ENCODE measurements around the gene KAZN.

Gene KAZN

GRCh38 chr1:15113146-15113545 is 514.7 kb downstream of the KAZN start (continued):
- TF ChIP-seq ZNF211 (tag by site-specific recombination; IDR thresholded peaks at IDR 0.05; ENCODE audit: low read depth) (no peak), ZNF223 (tag by site-specific recombination; IDR thresholded peaks at IDR 0.05) (no peak), ZNF514 (tag by site-specific recombination; IDR thresholded peaks at IDR 0.05) (no peak), SCRT2 (tag by site-specific recombination; IDR thresholded peaks at IDR 0.05) (no peak), YY2 (tag by site-specific recombination; IDR thresholded peaks at IDR 0.05) (no peak), ZNF777 (tag by site-specific recombination; IDR thresholded peaks at IDR 0.05; ENCODE audit: borderline replicate concordance) (no peak), ZNF660 (tag by site-specific recombination; IDR thresholded peaks at IDR 0.05) (no peak), ZNF501 (tag by site-specific recombination; IDR thresholded peaks at IDR 0.05) (no peak), ZNF341 (tag by site-specific recombination; IDR thresholded peaks at IDR 0.05; ENCODE audit: low read depth) (no peak), ZNF596 (tag by site-specific recombination; IDR thresholded peaks at IDR 0.05) (no peak), BCL6B (tag by site-specific recombination; IDR thresholded peaks at IDR 0.05) (no peak)
- TF ChIP-seq, protein P1, sequence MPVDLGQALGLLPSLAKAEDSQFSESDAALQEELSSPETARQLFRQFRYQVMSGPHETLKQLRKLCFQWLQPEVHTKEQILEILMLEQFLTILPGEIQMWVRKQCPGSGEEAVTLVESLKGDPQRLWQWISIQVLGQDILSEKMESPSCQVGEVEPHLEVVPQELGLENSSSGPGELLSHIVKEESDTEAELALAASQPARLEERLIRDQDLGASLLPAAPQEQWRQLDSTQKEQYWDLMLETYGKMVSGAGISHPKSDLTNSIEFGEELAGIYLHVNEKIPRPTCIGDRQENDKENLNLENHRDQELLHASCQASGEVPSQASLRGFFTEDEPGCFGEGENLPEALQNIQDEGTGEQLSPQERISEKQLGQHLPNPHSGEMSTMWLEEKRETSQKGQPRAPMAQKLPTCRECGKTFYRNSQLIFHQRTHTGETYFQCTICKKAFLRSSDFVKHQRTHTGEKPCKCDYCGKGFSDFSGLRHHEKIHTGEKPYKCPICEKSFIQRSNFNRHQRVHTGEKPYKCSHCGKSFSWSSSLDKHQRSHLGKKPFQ (tag by site-specific recombination; IDR thresholded peaks at IDR 0.05): no peak

DNA sequence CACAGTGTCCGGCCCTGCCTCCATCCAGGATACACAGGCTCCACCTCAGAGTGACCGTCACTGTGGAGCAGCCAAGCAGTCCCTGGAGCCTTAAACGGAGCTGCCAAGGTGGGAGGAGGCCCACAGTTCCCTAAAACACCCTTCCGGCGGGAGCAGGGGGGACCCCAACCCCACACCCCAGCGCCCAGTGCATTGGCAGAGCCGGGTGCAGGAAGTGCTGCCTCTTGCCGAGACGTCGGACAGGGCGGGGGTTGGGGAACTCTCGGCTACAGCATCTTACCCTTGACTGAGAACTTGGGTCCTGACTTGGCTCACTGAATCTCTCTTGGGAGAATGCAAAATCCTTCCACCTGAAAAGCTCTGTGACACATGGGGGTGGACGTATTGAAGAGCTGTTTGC is 516.4 kb downstream of the KAZN start:
- Histone ChIP-seq H3K4me1 (ENCODE audit: control insufficient read depth, insufficient read depth, low read length) (no peaks in the 10 kb centered on the region), H3K27ac (ENCODE audit: extremely low read depth, low read depth, low read length) (no peak overlapping the region), H3K9me3 (ENCODE audit: control insufficient read depth, insufficient read depth, low read depth, low read length) (no peaks in the 10 kb centered on the region), H3K36me3 (ENCODE audit: control insufficient read depth in 2 of 2, insufficient read depth in 1 of 2, low read length in 2 of 2) (no peaks in the 10 kb centered on the region), H3K4me3 (ENCODE audit: low read depth, low read length) (no peak overlapping the region)
- no peak for TF ChIP-seq ZNF138 (tag by site-specific recombination; IDR thresholded peaks at IDR 0.05; ENCODE audit: borderline replicate concordance)
- TF ChIP-seq ZNF202 (tag by site-specific recombination; IDR thresholded peaks at IDR 0.05; ENCODE audit: borderline replicate concordance): no peak
- no peak for TF ChIP-seq TCF7L2 (IDR thresholded peaks at IDR 0.05; ENCODE audit: borderline replicate concordance, low read depth, low read length)
- TF ChIP-seq ZNF76 (tag by site-specific recombination; IDR thresholded peaks at IDR 0.05; ENCODE audit: borderline replicate concordance, low read depth): no peak
- TF ChIP-seq, protein P2, sequence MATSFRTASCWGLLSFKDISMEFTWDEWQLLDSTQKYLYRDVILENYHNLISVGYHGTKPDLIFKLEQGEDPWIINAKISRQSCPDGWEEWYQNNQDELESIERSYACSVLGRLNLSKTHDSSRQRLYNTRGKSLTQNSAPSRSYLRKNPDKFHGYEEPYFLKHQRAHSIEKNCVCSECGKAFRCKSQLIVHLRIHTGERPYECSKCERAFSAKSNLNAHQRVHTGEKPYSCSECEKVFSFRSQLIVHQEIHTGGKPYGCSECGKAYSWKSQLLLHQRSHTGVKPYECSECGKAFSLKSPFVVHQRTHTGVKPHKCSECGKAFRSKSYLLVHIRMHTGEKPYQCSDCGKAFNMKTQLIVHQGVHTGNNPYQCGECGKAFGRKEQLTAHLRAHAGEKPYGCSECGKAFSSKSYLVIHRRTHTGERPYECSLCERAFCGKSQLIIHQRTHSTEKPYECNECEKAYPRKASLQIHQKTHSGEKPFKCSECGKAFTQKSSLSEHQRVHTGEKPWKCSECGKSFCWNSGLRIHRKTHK (tag by site-specific recombination; IDR thresholded peaks at IDR 0.05): no peak
- TF ChIP-seq ZNF391 (tag by site-specific recombination; IDR thresholded peaks at IDR 0.05; ENCODE audit: borderline replicate concordance, low read depth): no peak
- ChIA-PET CTCF (interaction anchor here (1.1 kb wide), 1 partner anchor 99 kb away, joined by 3 read pairs; no protein-coding TSS in a partner anchor), POLR2A (interaction anchor here (0.5 kb wide), 1 partner anchor 1136 kb away, joined by 3 read pairs; no protein-coding TSS in a partner anchor)

DNA sequence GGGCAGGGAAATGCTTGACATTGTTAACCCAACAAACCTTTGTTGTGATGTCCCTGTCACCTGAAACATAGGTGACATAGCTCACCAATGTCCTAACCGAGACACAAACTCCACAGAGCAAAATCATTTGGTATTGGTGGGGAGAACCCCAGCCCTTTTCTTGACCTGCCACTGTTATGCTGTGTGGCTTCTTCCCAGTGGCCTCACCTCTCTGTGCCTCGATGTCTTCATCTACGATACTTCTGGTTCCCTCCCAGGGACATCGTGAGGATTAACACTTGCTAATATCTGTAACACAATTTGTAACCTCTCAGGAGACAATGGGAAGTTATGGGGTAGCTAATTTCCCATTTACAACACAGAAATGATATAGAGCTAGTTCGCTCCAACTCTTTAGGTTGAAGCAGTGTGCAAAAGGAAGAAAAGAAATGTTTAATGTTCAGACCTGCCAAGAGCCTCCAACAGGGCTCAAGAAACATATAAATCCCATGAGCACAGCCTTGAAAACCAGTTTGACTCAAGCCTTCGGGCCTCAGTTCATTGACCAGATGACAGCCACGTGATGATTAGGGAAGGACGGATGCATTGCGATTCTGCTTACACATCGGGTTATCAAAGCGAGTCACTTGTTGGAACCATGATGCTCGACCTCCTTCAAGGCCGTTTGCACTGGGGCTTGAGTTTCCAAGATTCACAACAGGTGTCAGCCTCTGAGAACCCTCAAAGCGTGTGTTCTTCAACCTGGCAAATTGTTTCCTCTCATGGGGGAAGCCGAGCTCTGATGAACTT is 517.3 kb downstream of the KAZN start:
- Histone ChIP-seq H3K4me1 (ENCODE audit: control insufficient read depth, insufficient read depth, low read length) (no peaks in the 10 kb centered on the region), H3K9me3 (ENCODE audit: control insufficient read depth, insufficient read depth, low read depth, low read length) (no peaks in the 10 kb centered on the region), H3K4me3 (ENCODE audit: low read depth, low read length) (no peak overlapping the region), H3K36me3 (ENCODE audit: control insufficient read depth in 2 of 2, insufficient read depth in 1 of 2, low read length in 2 of 2) (no peaks in the 10 kb centered on the region), H3K27ac (ENCODE audit: extremely low read depth, low read depth, low read length) (no peak overlapping the region)
- CTCF ChIA-PET: interaction anchor here (0.6 to 1.8 kb wide), 4 partner anchors 10 to 188 kb away, joined by 3 to 5 read pairs (median 4); no protein-coding TSS in a partner anchor
- POLR2A ChIA-PET: no interaction called here
- TF ChIP-seq, protein P3, sequence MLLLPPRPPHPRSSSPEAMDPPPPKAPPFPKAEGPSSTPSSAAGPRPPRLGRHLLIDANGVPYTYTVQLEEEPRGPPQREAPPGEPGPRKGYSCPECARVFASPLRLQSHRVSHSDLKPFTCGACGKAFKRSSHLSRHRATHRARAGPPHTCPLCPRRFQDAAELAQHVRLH (tag by site-specific recombination; IDR thresholded peaks at IDR 0.05): no peak
- TF ChIP-seq ZNF513 (tag by site-specific recombination; IDR thresholded peaks at IDR 0.05): no peak
- no peak for TF ChIP-seq ZNF19 (tag by site-specific recombination; IDR thresholded peaks at IDR 0.05; ENCODE audit: low read depth)
- TF ChIP-seq YY1 (tag by site-specific recombination; IDR thresholded peaks at IDR 0.05): no peak
- TF ChIP-seq AEBP2 (tag by site-specific recombination; IDR thresholded peaks at IDR 0.05; ENCODE audit: borderline replicate concordance): no peak
- no peak for TF ChIP-seq ZNF530 (tag by site-specific recombination; IDR thresholded peaks at IDR 0.05; ENCODE audit: low read depth)

All from HEK293 (cell line).